PC-3 (cell line): ENCODE results near the gene BLTP3A. TPM values are rescaled to one million over a fixed set of nuclear protein-coding genes. Genes with fewer than 3 reads are reported as not detected.
A peak's percentile ranks its signal among the peaks of the same experiment; 100 is the strongest.
"Not testable (repeated sequence)": the region's sequence is repeated elsewhere in the genome, so short reads cannot be mapped to it uniquely, and the experiment has no call there.

Source experiments
- ATAC-seq: fragments of 200-7000 bp; cut with Tn5 transposase; 2 replicates; pipeline ENCODE4 v1.9.1; 2020; ENCODE audit warnings: mild to moderate bottlenecking, moderate library complexity
- BruUV-seq: library from RNA; stranded (reverse); fragments of 400-500 nt; replicated peaks from 2 replicates; lab custom pipeline; 2021; lab: Mats Ljungman, UMichigan
- CTCF ChIA-PET: fragments of 300-600 bp; sonication (Branson Sonifier 250); formaldehyde crosslinking; loops from one replicate; lab custom pipeline; 2022; ENCODE audit warnings: antibody characterized with exemption; lab: Charles Lee
- POLR2A ChIA-PET: fragments of 300-600 bp; sonication (Branson Sonifier 250); formaldehyde crosslinking; loops from one replicate; lab custom pipeline; 2022; ENCODE audit warnings: antibody characterized with exemption; ENCODE audit not compliant: unreplicated experiment; lab: Charles Lee
- DNase-seq: peaks from one replicate; pipeline ENCODE4 v3.0.0-alpha.2; 2015
- H2AFZ ChIP-seq: fragments of 300-600 bp; sonication (generic); 2 replicates; pipeline ENCODE4 v1.6.0; 2016; ENCODE audit warnings: antibody characterized with exemption, low read length
- H3F3A ChIP-seq: fragments of 300-600 bp; sonication (generic); one replicate; pipeline ENCODE4 v1.6.0; 2017; ENCODE audit warnings: antibody characterized with exemption, low read length, control low read depth, mild to moderate bottlenecking; ENCODE audit not compliant: unreplicated experiment
- H3K27ac ChIP-seq: fragments of 300-600 bp; sonication (generic); 2 replicates; pipeline ENCODE4 v1.5.1; 2016; ENCODE audit warnings: mild to moderate bottlenecking, low read length
- H3K27me3 ChIP-seq: fragments of 300-600 bp; sonication (generic); 2 replicates; pipeline ENCODE4 v1.6.1; 2016; ENCODE audit warnings: low read length, mixed read lengths
- H3K36me3 ChIP-seq: fragments of 300-600 bp; sonication (generic); 2 replicates; pipeline ENCODE4 v1.6.1; 2016; ENCODE audit warnings: low read depth, mixed run types, low read length, mixed read lengths
- H3K4me1 ChIP-seq: fragments of 300-600 bp; sonication (generic); 2 replicates; pipeline ENCODE4 v1.5.1; 2016; ENCODE audit warnings: low read length; ENCODE audit not compliant: insufficient read depth
- H3K4me2 ChIP-seq: fragments of 300-600 bp; sonication (generic); 2 replicates; pipeline ENCODE4 v1.6.0; 2016; ENCODE audit warnings: low read length
- H3K4me3 ChIP-seq: fragments of 300-600 bp; sonication (generic); 2 replicates; pipeline ENCODE4 v1.5.1; 2016; ENCODE audit warnings: mild to moderate bottlenecking, low read length, mixed read lengths
- H3K79me2 ChIP-seq: fragments of 300-600 bp; sonication (generic); 2 replicates; pipeline ENCODE4 v1.6.1; 2017; ENCODE audit warnings: low read length, mixed read lengths
- H3K9ac ChIP-seq: fragments of 300-600 bp; sonication (generic); 2 replicates; pipeline ENCODE4 v1.6.0; 2016; ENCODE audit warnings: mild to moderate bottlenecking, low read length
- H3K9me2 ChIP-seq: fragments of 300-600 bp; sonication (generic); replicated peaks from 2 replicates; pipeline ENCODE4 v1.6.1; 2016; ENCODE audit warnings: mixed run types, low read length, mixed read lengths
- H3K9me3 ChIP-seq: fragments of 300-600 bp; sonication (generic); 2 replicates; pipeline ENCODE4 v1.6.1; 2016; ENCODE audit warnings: low read length, mixed read lengths
- H4K20me1 ChIP-seq: fragments of 300-600 bp; sonication (generic); 2 replicates; pipeline ENCODE4 v1.6.1; 2016; ENCODE audit warnings: low read length, mixed read lengths
- EZH2 ChIP-seq: fragments of 300-600 bp; sonication (generic); IDR thresholded peaks from one replicate; pipeline ENCODE4 v1.6.1; 2017; ENCODE audit warnings: antibody characterized with exemption, mild to moderate bottlenecking, low read length; ENCODE audit not compliant: unreplicated experiment
- EZH2phosphoT487 ChIP-seq: fragments of 300-600 bp; sonication (generic); IDR thresholded peaks from 2 replicates; pipeline ENCODE4 v1.6.1; 2018; ENCODE audit warnings: mild to moderate bottlenecking, antibody characterized with exemption, low read length, borderline replicate concordance
- intact Hi-C: fragments of 100-400 bp; cut with micrococcal nuclease; formaldehyde crosslinking; loops from 2 replicates; pipeline ENCODE4 v1.9.0; 2023
- total RNA-seq: library from RNA; depleted of rRNA; stranded (reverse); fragments of >200 nt; gene quantifications from 2 replicates; pipeline ENCODE4 v1.2.3, GENCODE V29; 2014
- TF ChIP-seq, protein P1 (sequence below): fragments of 300-600 bp; sonication (generic); conservative IDR thresholded peaks from 2 replicates; pipeline ENCODE4 v1.5.1; 2017; ENCODE audit warnings: antibody characterized with exemption, low read depth, mild to moderate bottlenecking, low read length

BLTP3A gene
- total RNA-seq, 1 experiment from 2014 or later, result 10.6 TPM

DNA sequence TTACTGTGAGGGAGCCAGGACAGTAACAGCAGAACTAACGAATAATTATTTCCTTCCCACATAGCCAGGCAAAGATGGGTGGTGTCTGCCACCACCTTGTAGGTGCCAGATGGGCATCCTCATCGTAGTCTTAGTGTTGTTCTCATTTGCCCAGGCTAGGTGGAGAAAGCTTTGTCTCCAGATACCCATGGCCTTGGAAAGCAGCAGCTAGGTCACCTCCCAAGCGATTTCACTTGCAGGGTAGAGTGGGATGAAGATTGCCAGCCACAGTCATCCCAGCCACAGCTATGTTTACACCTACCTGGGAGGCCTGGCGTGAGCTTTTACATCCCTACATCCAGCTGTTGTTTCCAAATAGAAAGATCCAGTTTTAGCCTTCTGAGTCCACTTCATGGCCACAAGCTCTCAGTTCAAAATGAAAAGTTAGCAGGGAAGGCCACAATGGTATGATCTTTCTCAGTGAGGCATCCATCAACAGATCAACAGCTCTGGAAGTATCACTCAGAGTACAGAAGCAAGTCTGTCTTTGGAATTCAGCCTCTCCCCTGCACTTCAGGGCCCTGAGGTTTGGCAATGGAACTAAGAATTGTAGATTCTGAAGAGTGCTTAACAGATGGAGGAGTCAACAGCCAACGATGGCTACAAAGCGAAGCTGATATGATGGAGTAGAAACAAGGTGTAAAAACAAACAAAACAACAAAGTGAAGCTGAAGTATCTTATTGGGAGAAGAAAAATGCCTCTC is 45.6 kb upstream of the BLTP3A start:
- DNase-seq, result no peak
- no peaks in the 10 kb centered on the region for H4K20me1 ChIP-seq
- CTCF ChIA-PET, result no interaction called here
- no peak overlapping the region for H2AFZ ChIP-seq
- H3K9me3 ChIP-seq, result no peaks in the 10 kb centered on the region
- H3F3A ChIP-seq, result peaks cover 3% of the 10 kb centered on the region
- no peaks in the 10 kb centered on the region for H3K79me2 ChIP-seq
- H3K27ac ChIP-seq, result no peak overlapping the region
- TF ChIP-seq EZH2 (no peak), EZH2phosphoT487 (no peak)
- TF ChIP-seq, protein P1, sequence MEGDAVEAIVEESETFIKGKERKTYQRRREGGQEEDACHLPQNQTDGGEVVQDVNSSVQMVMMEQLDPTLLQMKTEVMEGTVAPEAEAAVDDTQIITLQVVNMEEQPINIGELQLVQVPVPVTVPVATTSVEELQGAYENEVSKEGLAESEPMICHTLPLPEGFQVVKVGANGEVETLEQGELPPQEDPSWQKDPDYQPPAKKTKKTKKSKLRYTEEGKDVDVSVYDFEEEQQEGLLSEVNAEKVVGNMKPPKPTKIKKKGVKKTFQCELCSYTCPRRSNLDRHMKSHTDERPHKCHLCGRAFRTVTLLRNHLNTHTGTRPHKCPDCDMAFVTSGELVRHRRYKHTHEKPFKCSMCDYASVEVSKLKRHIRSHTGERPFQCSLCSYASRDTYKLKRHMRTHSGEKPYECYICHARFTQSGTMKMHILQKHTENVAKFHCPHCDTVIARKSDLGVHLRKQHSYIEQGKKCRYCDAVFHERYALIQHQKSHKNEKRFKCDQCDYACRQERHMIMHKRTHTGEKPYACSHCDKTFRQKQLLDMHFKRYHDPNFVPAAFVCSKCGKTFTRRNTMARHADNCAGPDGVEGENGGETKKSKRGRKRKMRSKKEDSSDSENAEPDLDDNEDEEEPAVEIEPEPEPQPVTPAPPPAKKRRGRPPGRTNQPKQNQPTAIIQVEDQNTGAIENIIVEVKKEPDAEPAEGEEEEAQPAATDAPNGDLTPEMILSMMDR, result no peak
- intact Hi-C loops, result no loop called here
- BruUV-seq, result no TSS peak
- H3K9ac ChIP-seq, result no peak overlapping the region
- H3K4me2 ChIP-seq, result peak overlapping the region; percentile 27; the same call in 1 of the 2 replicates
- ATAC-seq, result no peak
- no peaks in the 10 kb centered on the region for H3K9me2 ChIP-seq
- H3K36me3 ChIP-seq, result no peaks in the 10 kb centered on the region
- H3K4me1 ChIP-seq, result peaks cover 15% of the 10 kb centered on the region
- POLR2A ChIA-PET, result interaction anchor here (0.6 kb wide), 2 partner anchors 50 to 92 kb away, joined by 4 to 5 read pairs; partner anchors contain the start of gene ILRUN
- H3K27me3 ChIP-seq, result no peaks in the 10 kb centered on the region
- no peak overlapping the region for H3K4me3 ChIP-seq

DNA sequence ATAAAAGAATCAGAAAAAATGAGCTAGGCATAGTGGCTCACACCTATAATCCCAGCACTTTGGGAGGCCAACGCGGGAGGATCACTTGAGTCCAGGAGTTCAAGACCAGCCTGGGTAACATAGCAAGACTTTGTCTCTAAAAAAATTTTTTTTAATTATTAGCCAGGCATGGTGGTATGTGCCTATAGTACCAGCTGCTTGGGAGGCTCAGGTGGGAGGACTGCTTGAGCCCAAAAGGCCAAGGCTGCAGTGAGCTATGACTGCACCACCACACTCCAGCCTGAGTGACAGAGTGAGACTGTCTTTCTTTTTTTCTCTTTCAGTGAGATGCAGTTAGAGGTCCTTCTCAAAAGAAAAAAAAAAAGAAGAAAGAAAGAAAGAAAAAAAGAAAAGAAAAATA is 43.1 kb upstream of the BLTP3A start:
- TF ChIP-seq EZH2, result no peak
- DNase-seq (no peak), ATAC-seq (no peak)
- no peak overlapping the region for H3K27ac ChIP-seq
- no peaks in the 10 kb centered on the region for H3K9me3 ChIP-seq
- H3K4me1 ChIP-seq, result peaks cover 15% of the 10 kb centered on the region
- no peak overlapping the region for H3K4me2 ChIP-seq
- no peaks in the 10 kb centered on the region for H3K79me2 ChIP-seq
- ChIA-PET POLR2A (no interaction called here), CTCF (no interaction called here)
- H2AFZ ChIP-seq, result no peak overlapping the region
- intact Hi-C loops, result no loop called here
- no peaks in the 10 kb centered on the region for H4K20me1 ChIP-seq
- H3K36me3 ChIP-seq, result no peaks in the 10 kb centered on the region
- no peak overlapping the region for H3K4me3 ChIP-seq
- no peaks in the 10 kb centered on the region for H3K27me3 ChIP-seq
- BruUV-seq, result no TSS peak
- H3F3A ChIP-seq, result no peaks in the 10 kb centered on the region
- no peak overlapping the region for H3K9ac ChIP-seq
- no peaks in the 10 kb centered on the region for H3K9me2 ChIP-seq

DNA sequence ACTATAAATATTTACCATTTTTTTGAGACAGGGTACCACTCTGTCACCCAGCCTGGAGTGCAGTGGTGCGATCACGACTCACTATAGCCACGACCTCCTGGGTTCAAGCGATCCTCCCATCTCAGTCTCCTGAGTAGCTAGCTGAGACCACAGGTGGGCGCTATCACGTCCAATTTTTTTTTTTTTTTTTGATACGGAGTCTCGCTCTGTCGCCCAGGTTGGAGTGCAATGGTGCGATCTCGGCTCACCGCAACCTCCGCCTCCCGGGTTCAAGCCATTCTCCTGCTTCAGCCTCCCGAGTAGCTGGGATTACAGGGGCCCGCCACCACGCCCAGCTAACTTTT is 35.4 kb upstream of the BLTP3A start:
- Histone ChIP-seq H3K9ac (peak overlapping the region; percentile 90), H3K27ac (peak overlapping the region; percentile 88), H3K4me2 (peak overlapping the region; percentile 92), H3K4me3 (peak overlapping the region; percentile 82), H3K79me2 (peaks cover 41% of the 10 kb centered on the region), H2AFZ (peak overlapping the region; percentile 99)
- H3K36me3 ChIP-seq, H3K9me2 ChIP-seq, H3K27me3 ChIP-seq, H4K20me1 ChIP-seq, H3K4me1 ChIP-seq, BruUV-seq, H3F3A ChIP-seq, POLR2A ChIA-PET, H3K9me3 ChIP-seq: not testable (repeated sequence)
- TF ChIP-seq, protein P1, result peak; percentile 62
- CTCF ChIA-PET, result interaction anchor here (0.6 to 1.5 kb wide), 3 partner anchors 55 to 611 kb away, joined by 3 read pairs; no protein-coding TSS in a partner anchor
- intact Hi-C loops, result loop anchor here (10.0 kb wide), 1 partner anchor 102 kb away; no protein-coding TSS in a partner anchor
- peak; percentile 63 for DNase-seq
- ATAC-seq, result peak; percentile 30
